ENCODE results near the gene SMAD3.

GRCh38 chr15:67164811-67165253 lies 99.4 kb downstream of the SMAD3 start:
- TF ChIP-seq CTCF (IDR thresholded peaks at IDR 0.05; ENCODE audit: insufficient read depth, low read length) (no peak), REST (IDR thresholded peaks at IDR 0.05; ENCODE audit: insufficient replicate concordance, low read depth) (no peak), POLR2AphosphoS5 (IDR thresholded peaks at IDR 0.05; ENCODE audit: low read depth) (no peak), GABPA (IDR thresholded peaks at IDR 0.05; ENCODE audit: low read depth) (no peak)
